ENCODE data around the gene PSAP.
A peak's percentile ranks its signal among the peaks of the same experiment; 100 is the strongest.

Gene PSAP

DNA sequence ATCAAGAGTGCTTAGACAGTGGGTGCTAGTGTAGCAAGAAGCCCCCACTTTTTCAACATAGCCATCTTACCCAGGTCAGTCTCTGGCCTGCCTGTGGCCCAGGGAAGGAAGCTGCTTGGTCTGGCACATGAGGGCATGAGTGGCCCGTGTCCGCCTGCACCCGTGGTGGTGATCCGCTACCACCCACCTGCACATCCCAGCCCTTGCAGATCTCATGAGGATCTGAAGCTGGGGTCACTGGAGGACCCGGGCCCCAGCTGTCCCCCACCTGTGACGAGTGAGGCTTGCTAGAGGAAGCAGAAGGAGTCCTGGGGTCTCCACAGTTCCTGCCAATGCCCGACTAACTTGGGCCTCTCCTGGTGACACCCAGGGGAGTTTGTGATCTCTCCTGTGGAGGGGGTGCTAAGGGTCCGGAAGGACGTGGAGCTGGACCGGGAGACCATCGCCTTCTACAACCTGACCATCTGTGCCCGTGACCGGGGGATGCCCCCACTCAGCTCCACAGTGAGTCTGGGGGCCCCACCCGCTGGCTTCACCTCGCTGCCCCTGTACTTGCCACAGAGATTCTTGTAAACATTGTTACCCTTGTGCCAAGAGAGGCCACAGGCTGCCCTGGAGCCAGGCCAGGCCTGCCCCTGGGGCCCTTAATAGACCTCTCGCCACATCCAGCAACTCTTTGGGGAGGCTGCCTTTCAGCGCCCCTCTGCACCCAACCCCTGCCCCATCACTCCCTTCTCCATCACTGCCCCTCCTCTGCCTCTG is 67.0 kb downstream of the PSAP start:
- DNase-seq (ENCODE audit: low read depth), result no peak

DNA sequence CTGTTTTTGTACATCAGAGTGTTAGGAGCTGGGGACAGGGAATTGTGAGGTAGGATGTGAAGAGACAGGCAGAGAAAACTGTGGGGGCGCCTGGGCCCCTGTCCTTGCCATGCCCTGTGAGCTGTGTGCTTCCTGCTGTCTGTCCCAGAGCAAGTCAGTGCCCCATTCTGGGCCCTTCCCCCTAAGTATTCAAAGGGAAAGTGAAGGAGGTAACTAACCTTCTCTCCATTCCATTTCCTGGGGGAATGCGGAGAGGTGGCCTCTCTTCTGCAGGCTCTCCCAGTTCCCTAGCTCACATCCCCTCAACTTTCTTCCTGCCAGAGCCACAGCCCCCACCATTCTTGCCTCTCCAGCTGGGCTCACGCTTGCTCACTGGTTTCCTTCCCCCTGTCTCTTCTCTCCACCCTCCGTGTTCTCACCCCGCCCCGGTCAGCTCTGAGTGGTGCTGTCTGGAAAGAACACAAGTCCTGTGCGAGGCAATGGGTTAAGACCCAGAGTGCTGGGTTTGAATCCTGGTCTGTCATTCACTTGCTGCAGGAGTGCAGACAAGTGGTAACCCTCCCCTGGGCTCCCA is 68.0 kb downstream of the PSAP start:
- DNase-seq (ENCODE audit: low read depth), result no peak

DNA sequence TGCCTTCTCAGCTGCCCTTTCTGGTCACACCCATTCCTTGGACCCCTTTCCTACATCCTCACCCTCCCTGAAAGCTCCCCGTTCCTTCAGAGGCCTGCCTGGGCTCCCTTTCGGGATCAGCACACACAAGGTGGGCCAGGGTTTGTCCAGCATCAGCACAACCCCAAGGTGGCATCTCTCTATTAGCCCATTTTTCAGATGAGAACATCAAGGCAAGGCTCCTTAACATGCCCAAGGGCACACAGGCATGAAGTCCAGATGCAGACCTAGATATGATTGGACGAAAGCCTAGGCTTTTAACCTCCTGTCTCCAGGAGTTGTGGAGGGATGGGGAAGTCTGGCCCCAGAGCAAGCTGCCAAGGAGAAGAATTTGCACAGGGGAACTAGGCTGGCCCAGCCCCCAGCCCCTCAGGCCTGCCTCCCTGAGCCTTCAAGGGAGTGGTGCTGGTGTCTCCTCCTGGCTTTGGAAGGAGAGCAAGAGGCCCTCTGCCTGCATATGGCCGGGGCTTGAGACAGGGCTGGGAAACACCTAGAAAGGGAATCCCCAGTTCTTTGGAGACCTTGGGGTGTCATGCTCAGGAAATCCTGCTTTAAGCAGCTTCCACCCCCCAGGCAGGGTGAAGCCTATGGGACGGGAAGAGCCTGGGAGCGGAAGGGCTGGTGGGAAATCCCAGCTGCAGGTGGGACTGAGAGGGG is 68.7 kb downstream of the PSAP start:
- no peak for DNase-seq (ENCODE audit: low read depth)

DNA sequence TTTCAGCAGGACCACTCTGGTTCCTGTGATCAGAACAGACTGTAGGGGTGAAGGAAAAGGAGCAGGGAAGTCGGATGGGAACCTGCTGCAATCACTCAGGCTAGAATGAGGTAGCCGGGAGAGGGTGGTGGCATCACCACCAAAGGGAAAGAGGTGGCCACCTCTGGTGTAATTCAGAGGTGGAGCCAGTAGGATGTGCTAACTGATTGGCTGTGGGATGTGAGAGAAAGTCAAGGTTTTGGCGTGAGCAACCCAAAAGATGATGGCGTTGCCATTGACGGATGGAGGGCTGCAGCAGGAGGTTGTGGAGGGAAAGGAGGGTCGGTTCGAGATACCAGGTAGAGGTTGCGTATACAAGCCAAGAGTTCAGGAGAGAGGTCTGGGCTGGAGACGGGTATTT is 70.3 kb downstream of the PSAP start:
- DNase-seq (ENCODE audit: low read depth), result no peak

DNA sequence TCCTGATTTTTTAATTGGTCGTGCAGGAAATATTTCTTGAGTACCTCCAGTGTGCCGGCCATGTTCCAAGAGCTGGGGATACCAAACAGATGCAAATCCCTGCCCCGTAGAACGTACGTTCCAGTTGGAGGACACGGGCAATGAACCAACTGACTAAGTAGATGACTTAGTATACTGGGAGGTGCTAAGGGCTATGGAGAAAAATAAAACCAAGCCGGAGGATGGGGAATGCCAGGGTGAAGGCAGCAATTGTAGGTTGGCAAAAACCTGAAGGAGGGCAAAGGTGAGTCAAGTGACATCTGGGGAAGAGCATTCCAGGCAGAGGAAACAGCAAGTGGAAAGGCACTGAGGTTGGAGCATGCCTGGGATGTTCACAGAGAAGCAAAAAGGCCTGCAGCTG is 70.9 kb downstream of the PSAP start:
- no peak for DNase-seq (ENCODE audit: low read depth)

DNA sequence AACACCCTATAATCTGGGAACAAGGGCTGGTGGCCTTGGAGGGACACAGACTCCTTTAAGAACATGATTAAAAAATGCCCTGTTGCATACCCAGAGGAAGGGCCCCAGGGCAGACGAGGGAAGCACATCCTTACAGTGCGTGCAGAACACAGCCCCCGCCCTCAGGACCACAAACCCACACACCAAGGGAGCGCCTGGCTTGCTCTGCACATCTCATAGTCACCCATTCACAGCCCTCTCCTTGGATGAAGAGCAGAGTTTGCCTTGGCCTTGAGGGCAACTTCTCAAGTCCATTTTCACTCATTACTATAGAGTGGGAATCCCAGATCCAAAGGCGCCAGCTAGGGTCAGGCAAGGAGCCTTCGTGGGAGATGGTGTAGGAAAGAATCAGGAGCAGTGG is 71.4 kb downstream of the PSAP start:
- DNase-seq (ENCODE audit: low read depth), result no peak

DNA sequence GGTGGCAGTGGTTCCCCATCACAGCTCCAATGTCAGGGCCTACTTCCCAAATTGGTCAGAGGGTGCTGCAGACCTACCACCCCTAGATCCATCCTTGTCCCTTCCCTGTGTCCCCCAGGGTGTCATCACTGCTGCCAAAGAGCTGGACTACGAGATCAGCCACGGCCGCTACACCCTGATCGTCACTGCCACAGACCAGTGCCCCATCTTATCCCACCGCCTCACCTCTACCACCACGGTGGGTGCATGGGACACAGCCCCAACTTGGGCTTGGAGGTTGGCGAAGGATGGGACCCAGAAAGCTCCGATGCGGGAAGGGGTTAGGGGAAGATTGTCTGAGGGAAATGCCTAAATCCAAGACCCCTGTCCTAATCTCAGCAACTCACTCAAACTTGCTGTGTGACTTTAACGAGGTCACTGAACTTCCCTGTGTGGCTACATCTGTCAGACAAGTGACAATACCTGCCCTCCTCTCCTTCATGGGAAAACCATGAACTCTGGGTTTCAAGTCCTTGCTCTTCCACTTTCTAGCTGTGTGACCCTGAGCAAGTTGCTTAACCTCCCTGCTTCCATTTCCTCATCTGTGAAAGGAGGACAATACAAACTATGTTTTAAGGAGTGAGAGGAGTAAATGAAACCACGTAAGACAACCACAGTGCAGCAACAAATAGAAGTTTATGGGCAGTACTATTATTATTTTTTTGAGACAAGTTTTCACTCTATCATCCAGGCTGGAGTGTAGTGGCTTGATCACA is 72.8 kb downstream of the PSAP start:
- no peak for DNase-seq (ENCODE audit: low read depth)

DNA sequence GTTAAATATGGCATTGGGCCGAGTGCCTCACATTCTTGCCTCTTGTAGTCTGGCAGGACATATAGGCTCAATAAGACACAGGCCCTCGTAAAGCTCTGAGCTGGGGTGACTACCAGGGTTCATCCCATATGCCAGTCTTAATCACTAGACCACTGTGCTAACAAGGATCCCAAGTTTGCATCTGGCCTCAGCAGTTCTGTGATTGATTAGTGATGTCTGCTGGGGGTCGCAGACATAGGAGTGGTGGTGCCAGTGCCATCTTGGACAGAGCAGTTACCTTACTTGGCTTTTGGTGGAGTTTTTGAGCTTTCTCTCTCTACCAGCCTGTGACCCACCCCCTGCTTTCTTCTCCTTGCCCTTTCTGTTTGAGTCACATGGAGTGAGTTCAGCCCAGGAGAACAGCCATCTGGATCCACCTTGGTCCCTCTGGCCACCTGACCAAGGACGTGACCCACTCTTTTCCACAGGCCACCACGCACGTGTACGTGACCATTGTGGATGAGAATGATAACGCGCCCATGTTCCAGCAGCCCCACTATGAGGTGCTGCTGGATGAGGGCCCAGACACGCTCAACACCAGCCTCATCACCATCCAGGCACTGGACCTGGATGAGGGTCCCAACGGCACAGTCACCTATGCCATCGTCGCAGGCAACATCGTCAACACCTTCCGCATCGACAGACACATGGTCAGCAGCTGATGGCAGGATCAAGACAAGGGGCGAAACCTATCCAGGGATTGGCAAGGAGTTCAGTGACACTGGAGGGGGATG is 73.7 kb downstream of the PSAP start:
- no peak for DNase-seq (ENCODE audit: low read depth)

DNA sequence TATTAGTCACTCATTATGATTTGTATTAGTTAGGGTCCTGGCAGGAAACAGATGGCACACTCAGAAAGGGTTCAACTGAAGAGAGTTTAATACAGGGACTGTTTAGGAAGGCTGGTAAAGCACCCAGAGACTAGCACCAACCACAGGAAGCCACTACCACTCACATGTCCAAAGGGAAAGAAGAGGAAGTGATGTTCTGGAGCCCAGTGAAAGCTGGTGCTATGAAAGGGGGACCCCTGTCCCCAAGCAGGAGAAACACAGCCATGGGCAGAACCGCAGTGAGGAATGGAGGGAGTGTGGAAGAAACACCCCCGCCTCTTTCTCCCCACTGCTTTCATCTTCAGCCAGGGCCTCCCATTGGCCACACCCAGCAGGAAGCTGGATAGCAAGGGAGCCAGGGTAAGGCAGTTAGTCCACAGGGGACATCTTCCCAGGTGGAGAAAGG is 74.5 kb downstream of the PSAP start:
- no peak for DNase-seq (ENCODE audit: low read depth)

DNA sequence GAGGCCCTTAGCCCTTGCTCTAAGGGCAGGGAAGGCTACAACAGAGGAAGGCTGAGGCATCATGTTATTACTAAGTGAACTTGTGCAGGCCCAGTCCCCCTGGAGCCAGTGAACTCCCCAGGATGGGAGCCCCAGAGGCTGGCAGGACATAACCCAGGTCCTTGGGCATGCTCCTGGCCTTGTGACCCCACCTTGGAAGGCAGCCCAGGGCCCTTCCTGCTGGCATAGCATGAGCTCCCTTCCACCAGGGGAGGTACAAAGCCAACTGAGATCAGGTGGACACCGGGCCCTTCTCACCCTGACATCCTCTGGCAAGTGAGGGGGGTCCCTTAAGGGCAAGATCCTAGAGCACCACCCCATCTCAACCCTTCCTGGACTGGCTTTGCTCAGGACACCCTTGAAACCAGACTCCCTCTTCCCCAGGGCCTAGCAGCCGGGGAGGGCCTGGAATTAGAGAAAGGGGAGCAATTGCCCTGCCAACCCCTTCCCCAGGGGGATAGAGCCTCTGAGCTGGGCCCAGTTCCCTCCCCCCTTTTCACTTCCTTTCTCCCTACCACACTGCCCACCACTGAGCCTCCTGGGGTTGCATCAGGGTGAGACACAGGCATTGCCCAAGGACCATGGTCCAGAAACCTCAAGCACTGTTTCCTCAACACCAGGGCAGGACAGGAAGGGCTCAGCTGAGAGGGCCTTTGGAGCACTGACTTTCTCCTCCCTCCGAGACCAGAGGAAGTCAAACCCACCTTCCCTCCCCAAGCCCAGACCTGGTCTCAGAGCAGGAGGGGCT is 75.9 kb downstream of the PSAP start:
- no peak for DNase-seq (ENCODE audit: low read depth)

DNA sequence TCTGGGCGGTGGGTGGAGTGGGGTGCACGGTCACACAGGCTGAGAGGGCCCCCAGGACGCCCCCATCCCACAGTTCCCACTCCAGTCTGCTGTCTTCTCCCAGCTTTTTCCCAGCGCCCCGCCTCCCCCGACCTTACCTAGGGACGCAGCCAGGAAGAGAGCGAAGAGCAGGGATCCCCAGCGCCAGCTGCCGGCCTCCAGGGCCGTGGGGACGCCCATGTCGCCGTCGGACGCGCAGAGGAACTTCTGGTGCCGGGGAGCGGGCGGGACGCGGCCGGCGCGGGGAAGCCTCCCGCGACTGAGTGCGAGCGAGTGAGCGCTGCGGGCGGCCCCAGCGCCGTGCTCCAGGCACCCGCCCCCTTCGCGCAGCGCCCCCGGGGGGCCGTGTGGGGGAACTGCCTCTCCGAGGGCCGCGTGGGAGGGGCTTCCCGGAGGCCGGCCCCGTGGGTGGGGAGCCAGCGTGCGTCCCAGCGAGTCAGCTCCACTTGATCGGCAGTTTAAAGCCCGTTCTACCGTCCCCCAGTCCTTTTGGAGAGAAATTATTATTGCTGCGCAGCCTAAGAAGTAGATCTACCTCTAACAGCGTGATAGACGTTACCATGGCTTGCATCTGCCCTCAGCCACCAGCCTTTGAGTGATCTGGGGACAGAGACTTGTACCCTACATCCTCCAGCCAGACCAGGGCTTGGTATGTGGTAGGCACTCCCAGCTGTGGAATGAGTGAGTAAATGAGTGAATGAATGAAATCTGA is 77.7 kb downstream of the PSAP start, which contains the start of gene VSIR:
Gene VSIR (minus strand): TSS at position 300 of the 751 bp plus-strand sequence. CDS start 81 bp downstream, at position 219.
- peak; percentile 95 for DNase-seq (ENCODE audit: low read depth)

DNA sequence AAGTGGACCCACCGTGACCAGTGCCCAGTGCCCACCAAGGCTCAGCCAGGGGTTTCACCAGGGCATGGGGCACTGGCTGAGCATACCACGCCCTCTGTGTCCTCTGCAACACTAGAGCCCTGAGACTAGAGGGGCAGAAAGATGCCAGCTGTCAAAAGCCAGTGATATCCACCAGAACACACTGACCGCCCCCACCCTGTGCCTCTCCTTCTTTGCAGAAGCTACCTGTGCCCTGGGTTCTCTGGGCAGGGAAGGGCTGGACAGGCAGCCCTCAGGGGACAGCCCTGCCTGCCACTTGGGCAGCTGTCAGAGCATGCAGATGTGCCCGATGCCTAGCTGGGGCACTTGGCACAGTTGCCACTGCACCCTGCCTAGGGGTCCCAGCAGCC is 78.2 kb downstream of the PSAP start:
- DNase-seq (ENCODE audit: low read depth), result no peak

DNA sequence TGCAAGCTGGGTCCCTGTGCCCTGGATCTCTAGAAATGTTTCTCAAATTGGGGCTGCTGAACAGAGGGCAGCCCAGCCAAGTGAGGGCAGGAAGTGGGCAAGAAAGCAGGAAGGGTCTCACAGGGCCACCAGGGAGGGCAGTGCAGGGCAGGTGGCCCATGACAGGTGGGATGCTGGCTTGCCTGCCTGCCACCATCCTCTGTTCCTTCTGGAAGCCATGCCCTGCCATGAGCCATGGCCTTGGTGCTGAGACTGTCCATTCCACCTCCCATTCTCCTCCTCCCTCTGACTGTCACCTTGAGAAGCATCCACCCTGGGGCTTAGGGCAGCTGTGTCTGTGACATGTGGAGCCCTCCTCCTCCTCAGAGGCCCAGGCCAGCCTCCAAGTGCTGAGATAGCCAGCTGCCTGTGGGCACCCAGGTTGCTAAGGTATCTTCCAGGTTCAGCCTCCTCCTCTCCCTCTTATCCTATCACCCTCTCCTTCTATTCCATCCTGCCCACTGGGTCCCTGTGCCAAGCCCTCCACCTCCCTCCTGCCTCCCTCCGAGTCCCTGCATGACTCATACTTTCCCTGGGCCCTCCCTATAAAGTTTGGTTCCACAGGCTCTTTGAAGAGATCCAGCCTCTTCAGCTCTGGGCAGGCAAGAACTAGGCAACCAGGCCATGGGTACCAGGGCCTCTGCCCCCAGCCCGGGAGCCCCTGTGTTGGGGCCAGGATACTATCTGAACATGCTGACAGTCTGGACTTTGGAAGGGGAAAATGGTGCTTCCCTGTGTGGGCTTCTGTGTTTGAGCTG is 79.0 kb downstream of the PSAP start:
- no peak for DNase-seq (ENCODE audit: low read depth)

DNA sequence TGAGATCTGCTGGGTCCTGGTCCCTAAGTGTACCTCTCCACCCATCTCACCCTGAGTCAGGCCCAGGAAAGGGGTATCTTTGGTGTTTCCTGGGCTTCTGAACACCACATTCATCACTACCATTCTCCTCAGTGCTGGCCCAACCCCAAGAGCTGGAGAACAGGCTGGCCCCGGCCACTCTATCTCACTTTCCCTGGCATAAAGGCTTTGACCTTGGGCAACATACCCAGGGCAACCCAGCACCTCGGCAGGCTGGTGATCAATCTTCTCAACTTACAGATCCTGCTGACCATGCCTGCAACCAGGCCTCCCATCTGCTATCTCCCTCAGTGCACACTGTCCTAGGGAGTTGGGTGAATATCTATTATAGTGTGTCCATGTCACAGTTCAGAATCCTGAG is 79.8 kb downstream of the PSAP start:
- DNase-seq (ENCODE audit: low read depth), result no peak

DNA sequence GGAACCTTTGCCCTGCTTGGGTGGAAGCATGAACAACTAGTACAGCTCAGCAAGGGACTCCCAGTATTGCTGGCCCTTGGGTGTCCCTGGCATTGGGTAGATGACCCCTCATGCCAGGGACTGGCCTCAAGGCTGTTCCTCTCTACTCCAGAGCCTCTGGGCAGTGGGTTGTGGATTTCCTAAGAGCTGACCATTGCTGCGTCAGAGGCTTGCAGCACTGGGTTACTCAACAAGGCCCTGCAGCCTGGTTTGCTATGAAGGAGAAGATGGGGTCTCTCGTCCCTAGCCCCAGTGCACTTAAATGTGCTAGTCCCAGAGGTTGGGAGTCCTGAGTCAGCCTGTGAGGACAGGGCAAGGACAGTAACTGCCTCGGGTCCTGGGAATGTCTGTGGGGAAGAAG is 80.3 kb downstream of the PSAP start:
- no peak for DNase-seq (ENCODE audit: low read depth)

DNA sequence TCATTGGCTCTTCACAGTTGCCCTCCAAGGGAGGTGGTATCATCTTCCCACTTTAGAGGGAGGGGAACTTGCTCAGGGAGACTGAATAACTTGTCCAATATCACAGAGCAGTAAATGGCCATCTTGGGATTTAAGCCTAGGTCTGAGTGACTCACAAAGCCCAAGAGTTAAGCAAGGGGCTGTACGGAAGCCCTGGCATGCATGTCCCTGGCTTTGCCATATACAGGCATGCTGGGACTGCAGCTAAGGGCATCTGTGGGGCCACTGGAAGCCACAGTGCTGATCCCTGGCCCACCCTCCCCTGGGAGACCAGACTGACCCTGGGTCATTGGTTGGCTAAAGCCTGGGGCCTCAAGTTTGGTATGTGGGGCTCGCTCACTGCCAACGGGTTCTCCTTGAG is 80.8 kb downstream of the PSAP start:
- DNase-seq (ENCODE audit: low read depth), result no peak

DNA sequence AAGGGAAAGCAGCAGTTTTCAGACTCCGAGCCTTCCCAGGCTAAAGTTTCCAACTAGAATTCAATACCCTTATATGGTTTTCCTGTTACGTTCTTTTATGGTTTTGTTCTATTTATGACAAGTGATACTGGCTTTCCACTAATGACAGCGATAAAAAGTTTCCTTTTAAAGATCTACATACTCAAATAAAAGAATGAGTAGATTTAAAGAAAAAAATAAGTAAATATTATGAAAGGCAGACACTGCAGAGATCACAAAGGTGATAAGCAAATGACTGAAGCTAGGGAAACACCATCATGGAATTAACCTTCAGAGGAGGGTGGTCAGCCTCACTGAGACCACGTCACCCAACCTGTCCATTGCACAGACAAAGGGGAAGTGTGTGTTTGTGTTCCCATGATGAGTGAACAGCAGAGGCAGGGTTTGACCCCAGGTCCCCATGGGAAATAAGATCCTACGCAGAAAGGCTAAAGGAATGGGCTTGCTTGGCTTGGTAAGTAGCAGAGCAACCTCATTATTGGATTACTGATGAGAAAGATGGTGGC is 81.7 kb downstream of the PSAP start:
- no peak for DNase-seq (ENCODE audit: low read depth)

DNA sequence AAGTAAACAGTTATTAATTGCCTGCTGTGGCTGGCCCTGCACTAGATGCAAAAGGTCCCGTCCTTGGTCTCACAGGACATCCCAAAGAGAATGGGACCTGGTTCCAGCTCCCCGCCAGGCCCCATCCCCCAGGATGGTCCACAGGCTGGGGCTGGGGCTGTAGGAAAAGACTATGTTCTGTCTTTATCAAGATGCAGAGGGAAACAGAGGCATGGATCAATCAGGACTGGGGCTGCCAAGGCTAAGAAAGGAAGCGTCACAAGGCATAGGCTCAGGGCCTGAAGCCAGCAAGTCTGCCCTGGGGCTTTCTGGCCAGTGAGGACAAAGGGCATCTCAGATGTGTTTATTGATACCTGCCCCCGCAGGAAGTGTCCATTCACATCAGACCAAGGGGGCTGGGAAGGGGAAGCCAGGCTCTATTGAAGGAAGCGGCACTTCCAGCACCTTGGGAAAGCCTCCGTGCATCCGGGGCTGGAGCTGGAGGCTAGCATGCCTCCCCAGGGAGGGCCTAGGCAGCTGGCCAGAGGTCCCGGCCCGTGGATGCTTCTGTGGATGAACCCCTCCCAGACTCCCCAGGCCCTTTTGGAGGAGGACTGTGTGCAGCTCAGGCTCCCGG is 83.5 kb downstream of the PSAP start:
- no peak for DNase-seq (ENCODE audit: low read depth)

Measured in stimulated activated CD8-positive, alpha-beta memory T cell treated with anti-CD3 and anti-CD28 coated beads, Interleukin-15, amount 100 ng/mL, for 24 hours (primary cell).